Choroid plexus epithelial cell (primary cell): ENCODE measurements around the gene MED25.

Experiments
- DNase-seq: peaks from one replicate; pipeline ENCODE4 v3.0.0-alpha.2; 2010; ENCODE audit warnings: low read depth
- H3K4me3 ChIP-seq: 2 replicates; pipeline ENCODE4 v1.5.1; 2011; ENCODE audit warnings: low read depth, mild to moderate bottlenecking, control low read depth, low read length, moderate library complexity
- TF ChIP-seq, protein P1 (sequence below): conservative IDR thresholded peaks from 2 replicates; pipeline ENCODE4 v1.5.1; 2011; ENCODE audit warnings: low read depth, mild to moderate bottlenecking, control low read depth, inconsistent platforms, low read length, moderate library complexity

Gene MED25

DNA sequence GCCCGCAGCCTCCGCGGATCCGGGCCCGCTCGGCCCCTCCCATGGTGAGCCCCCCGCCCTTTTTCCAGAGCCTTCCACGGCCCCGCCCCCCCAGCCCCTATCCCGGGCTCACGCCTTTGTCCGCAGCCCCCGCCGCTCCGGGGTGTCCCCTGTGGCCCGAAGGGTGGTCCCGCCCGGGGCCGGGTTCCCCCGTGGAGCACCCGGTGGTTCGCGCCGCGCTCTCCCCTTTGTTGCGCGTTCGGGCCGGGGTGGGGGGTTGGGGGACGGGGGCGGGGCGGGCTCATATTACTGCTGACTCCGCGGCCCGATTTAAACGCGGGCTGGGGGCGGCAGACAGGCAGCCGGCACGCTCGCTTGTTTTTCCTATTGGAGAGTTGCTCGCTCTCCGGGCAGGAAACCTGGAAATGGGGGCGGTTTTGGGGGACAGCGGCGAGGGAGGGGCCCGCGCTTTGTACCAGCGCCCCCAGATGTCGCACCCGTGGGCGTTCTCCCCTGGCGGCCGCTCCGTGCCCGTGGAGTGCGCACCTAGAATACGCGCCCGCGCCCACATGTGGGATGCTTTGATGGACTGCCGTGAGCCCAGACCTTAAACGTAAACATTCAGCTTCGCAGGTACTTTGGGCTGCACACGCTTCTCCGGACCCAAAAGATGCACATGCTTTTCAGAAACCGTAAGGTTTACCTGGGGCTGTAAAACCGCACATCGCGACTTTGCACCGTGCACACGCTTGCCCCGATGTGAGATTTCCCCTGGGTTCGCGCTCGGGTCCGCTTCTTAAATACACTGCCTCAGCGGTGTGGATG is 33.6 kb downstream of the MED25 start:
- DNase-seq, result no peak
- H3K4me3 ChIP-seq, result peak overlapping the region; percentile 93
- TF ChIP-seq, protein P1, sequence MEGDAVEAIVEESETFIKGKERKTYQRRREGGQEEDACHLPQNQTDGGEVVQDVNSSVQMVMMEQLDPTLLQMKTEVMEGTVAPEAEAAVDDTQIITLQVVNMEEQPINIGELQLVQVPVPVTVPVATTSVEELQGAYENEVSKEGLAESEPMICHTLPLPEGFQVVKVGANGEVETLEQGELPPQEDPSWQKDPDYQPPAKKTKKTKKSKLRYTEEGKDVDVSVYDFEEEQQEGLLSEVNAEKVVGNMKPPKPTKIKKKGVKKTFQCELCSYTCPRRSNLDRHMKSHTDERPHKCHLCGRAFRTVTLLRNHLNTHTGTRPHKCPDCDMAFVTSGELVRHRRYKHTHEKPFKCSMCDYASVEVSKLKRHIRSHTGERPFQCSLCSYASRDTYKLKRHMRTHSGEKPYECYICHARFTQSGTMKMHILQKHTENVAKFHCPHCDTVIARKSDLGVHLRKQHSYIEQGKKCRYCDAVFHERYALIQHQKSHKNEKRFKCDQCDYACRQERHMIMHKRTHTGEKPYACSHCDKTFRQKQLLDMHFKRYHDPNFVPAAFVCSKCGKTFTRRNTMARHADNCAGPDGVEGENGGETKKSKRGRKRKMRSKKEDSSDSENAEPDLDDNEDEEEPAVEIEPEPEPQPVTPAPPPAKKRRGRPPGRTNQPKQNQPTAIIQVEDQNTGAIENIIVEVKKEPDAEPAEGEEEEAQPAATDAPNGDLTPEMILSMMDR, result no peak

DNA sequence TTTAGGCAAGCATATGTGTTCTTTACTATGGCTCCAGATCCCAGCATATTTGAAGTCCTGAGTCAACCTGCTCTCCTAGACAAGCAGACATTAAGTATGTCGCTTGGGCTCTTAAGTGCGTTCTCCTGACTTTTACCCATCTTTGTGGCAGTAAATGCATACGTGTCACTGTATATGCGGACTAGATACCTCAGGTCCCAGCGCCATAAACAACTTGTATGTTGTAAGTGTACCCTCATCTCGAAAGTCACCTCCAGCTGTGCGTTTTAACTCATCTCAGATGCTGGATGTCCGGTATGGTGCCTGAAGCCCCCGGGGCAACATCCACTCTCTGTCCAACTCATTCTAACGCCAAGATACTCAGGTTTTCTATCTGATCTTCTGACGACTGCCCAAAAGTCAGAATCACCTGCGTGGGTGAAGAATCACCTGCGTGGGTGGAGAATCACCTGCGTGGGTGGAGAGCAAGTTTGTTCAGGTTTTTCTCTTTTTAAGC is 34.6 kb downstream of the MED25 start:
- H3K4me3 ChIP-seq, result peak overlapping the region; percentile 93
- TF ChIP-seq, protein P1, result no peak
- no peak for DNase-seq

DNA sequence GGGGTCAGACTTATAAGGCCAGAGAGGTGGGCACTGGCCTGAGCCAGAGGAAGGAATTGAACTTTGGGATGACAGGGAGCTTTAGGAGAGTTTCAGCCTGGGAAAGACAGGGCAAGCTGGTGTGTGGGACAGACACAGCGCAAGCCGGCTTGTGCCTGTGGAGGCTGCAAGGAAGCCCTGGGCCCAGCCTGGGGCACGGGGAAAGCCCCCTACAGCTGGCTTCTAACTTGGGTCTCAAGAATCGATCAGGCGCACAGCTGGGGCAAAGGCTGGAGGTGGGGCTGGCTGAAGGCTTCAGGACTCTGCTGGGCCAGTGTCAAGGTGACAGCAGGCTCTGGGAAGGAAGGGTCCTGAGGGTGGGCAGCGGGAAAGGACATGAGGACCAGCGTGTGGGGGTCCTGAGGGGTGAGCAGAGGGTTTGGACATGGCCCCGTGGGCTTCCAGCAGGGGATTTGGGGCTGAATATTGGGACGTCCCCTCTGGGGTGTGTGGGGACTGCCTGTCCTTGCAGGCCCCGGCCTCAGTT is 35.8 kb downstream of the MED25 start:
- TF ChIP-seq, protein P1, result no peak
- H3K4me3 ChIP-seq, result no peak overlapping the region
- DNase-seq, result no peak

DNA sequence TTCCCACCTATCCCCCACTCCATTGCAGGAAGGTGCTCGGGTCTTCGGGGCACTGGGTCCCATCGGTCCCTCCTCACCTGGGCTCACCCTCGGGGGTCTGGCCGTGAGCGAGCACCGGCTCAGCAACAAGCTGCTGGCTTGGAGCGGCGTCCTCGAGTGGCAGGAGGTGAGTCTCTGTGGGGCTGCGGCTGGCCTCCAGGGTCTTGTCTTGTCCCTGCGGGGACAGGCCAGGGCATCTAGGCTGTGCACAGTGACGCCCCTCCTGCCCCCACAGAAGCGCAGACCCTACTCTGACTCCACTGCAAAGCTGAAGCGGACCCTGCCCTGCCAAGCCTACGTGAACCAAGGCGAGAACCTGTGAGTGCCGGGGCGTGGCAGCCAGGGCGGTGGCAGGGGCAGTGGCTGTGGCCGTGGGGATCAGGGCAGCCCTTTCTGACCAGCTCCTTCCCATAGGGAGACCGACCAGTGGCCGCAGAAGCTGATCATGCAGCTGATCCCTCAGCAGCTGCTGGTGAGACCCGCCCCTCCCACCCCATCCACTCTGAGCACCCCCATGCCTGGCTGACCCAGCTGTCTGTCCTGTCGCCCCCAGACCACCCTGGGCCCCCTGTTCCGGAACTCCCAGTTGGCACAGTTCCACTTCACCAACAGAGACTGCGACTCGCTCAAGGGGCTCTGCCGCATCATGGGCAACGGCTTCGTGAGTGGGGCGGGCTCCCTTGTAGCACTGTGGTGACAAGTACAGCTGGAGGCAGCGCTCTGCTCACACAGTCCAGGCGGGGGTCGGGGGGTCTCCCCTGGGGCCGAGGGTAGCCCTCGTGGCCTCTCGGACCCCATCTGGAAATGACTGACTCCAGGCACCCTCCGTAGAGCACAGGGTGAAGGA is 36.5 kb downstream of the MED25 start:
- no peak overlapping the region for H3K4me3 ChIP-seq
- no peak for DNase-seq
- TF ChIP-seq, protein P1, result no peak

DNA sequence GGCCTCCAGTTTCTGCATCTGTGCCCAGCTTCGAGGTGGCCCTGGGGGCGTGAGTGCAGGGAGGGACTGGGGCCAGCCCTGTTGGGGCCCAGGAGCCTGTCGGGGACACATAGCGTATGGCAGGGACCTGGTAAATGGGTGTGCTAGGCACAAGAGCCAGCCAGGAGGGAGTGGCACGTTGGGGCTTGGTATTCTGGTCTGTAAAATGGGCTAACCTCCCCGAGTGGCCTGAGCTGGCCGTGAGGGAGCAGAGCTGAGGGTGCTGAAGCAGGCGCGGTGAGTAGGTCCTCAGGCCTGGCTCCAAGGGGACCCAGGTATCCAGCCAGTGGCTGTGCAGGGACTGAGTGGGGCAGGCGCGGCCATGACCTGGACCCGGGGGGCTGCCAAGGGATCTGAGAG is 37.2 kb downstream of the MED25 start:
- DNase-seq, result no peak
- no peak overlapping the region for H3K4me3 ChIP-seq
- TF ChIP-seq, protein P1, result no peak

DNA sequence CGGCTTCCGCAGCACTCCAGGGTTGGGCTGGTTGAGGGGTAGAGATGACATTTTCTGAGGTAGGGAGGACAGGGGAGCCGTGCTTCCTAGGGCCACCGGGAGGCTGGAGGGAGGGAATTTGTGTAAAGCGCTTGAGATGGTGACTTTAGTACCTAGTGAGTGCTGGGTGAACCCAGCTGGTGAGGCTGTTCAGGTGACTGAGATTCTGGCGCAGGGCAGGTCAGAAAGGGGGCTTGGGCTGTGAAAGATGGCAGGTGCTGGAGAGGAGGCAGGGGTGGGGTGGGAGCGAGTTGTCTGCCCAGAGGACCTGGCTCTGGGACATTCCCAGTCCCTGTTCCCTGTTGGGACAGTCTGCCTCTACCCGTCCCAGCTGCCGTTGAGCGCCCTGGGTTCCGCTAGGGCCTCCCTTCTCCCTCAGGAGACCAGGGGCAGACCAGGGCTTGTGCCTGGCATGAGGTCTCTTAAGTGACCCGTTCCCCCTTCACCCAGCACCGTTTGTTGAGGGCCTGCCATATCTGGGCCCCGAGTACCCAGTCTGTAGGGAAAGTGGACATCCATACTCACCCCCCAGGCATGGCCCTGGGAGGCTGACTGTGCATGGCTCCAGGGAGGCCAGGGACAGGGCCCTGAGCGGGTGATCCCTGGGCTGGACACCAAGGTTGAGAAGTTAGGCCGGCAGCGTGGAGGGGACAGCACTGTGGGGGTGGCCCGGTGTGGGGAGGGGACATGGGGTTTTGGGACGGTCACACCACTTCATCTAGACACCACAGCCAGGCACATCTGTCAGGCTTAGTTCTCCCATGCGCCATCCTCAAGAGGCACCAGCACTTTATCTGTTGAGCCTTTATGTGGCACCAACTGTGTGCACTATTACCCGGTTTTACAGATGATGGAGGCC is 37.8 kb downstream of the MED25 start:
- no peak for DNase-seq
- TF ChIP-seq, protein P1, result no peak
- no peak overlapping the region for H3K4me3 ChIP-seq
